Lung (tissue), 12 donors: ENCODE results near the gene ST3GAL3. TPM values are rescaled to one million over a fixed set of nuclear protein-coding genes. Genes with fewer than 3 reads are reported as not detected.
"Not testable (repeated sequence)": the region's sequence is repeated elsewhere in the genome, so short reads cannot be mapped to it uniquely, and the experiment has no call there.

Experiments used
- ATAC-seq: fragments of 200-7000 bp; cut with Tn5 transposase; one replicate; pipeline ENCODE4 v1.9.1; 2020; ENCODE audit warnings: moderate number of reproducible peaks; ENCODE audit not compliant: insufficient read depth, low FRiP score
- DNase-seq, 3 donors: peaks; one replicate each; pipeline ENCODE4 v3.0.0-alpha.2; 2013 to 2017
- H3K27ac ChIP-seq, 2 donors: one replicate each; pipeline ENCODE4 v1.5.1; 2013; ENCODE audit warnings: mild to moderate bottlenecking in 2 of 2, moderate library complexity in 2 of 2, control low read depth in 1 of 2, inconsistent platforms in 1 of 2, low read depth in 1 of 2, low read length in 1 of 2
- H3K27me3 ChIP-seq, 3 donors: one replicate each; pipeline ENCODE4 v1.5.1; 2013; ENCODE audit warnings: low read length in 2 of 3; ENCODE audit not compliant: control insufficient read depth in 3 of 3, insufficient read depth in 3 of 3
- H3K36me3 ChIP-seq, 4 donors: one replicate each; pipeline ENCODE4 v1.5.1; 2013; ENCODE audit warnings: low read length in 4 of 4, mild to moderate bottlenecking in 1 of 4, moderate library complexity in 1 of 4; ENCODE audit not compliant: control insufficient read depth in 4 of 4, insufficient read depth in 4 of 4
- H3K4me1 ChIP-seq, 5 donors: one replicate each; pipeline ENCODE4 v1.5.1; 2013; ENCODE audit warnings: low read length in 5 of 5, mild to moderate bottlenecking in 2 of 5, moderate library complexity in 1 of 5; ENCODE audit not compliant: control insufficient read depth in 5 of 5, insufficient read depth in 5 of 5
- H3K4me3 ChIP-seq: one replicate; pipeline ENCODE4 v1.5.1; 2013; ENCODE audit warnings: mild to moderate bottlenecking, control low read depth, moderate library complexity
- H3K9ac ChIP-seq, 2 donors: one replicate each; pipeline ENCODE4 v1.5.1; 2013; ENCODE audit warnings: low read length in 2 of 2, control low read depth in 1 of 2; ENCODE audit not compliant: insufficient read depth in 1 of 2
- H3K9me3 ChIP-seq, 4 donors: one replicate each; pipeline ENCODE4 v1.5.1; 2013; ENCODE audit warnings: low read length in 3 of 4, mild to moderate bottlenecking in 1 of 4, moderate library complexity in 1 of 4; ENCODE audit not compliant: control insufficient read depth in 4 of 4, insufficient read depth in 3 of 4
- WGBS, 2 donors: extraction: QIAGEN DNeasy Blood & Tissue Kit; methylation state at CpG; one replicate each; pipeline ENCODE4 v1.1.7; 2013; 5-methylcytosine and 5-hydroxymethylcytosine counted together
- polyA plus RNA-seq, 2 donors: library from polyadenylated mRNA; stranded (reverse); fragments of 200-250 nt; gene quantifications; one replicate each; pipeline ENCODE4 v1.2.1, GENCODE V29; 2013
- total RNA-seq, 2 donors: library from RNA; depleted of rRNA in 1 of 2; stranded (reverse); fragments of >200 nt in 1 of 2; gene quantifications; one replicate each; pipeline ENCODE4 v1.2.1, GENCODE V29; 2014 to 2021
- TF ChIP-seq, protein P1 (sequence below): IDR thresholded peaks from 2 replicates; pipeline ENCODE4 v1.5.1; 2012; ENCODE audit warnings: mild to moderate bottlenecking; ENCODE audit errors: control extremely low read depth, extremely low read depth
- donor health status: control.
- donor health status: control.
- donor health status: Bipolar disorder and iron deficiency.
- donor health status: healthy.
- donor health status: DM: yes; HTN: yes; CAD: no.

The ST3GAL3 gene
- total and polyA plus RNA-seq, 4 donors, result 8.4 to 28.0 (median 17.1) TPM

DNA sequence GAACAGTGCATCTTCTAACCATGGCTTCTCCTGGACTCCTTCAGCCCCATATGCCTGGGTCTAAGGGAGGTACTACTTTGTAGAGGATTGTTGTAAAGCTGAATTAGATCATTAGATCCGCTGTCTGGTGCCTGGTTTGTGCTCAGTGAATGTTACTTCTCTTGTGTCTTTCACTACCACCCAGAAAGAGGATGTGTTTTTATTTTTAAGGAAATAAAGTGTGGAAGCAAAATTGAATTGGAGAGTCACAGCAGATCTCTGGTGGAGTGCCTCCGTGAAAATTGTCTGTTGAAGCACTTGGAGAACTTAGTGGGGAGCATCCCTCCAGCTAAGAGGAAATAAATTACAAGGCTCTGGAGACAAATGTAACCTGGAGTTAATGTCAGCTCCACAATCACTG is 124.5 kb downstream of the ST3GAL3 start:
- H3K36me3 ChIP-seq, result peaks cover 0 to 3% (median 2%) of the 10 kb centered on the region in 4 donors
- 55 to 78% methylated on average over 2 of the region's 2 CpGs for WGBS, 2 donors

DNA sequence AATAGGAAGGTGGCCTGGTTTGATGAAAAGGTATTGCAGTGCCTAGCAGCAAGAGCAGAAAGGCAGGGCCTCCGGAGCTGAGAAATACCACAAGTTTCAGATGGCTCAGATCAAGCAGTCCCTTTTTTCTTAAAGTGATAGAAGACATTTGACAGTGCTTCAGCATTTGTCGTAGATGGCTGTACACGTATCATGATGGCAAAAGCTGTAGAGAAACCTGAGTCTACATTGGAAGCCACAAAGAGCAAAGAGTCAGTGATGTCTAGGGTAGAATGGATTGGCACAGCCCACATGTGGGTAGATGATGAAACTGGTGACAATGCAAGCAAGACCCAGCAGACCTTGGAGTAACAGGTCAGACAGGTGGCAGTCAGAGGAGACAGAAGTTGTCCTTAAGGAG is 124.9 kb downstream of the ST3GAL3 start:
- Histone ChIP-seq H3K9ac (no peak overlapping the region), H3K27me3 (no peaks in the 10 kb centered on the region), H3K27ac (no peak overlapping the region), H3K4me3 (no peak overlapping the region), H3K9me3 (no peaks in the 10 kb centered on the region), H3K4me1 (peaks cover 0 to 8% (median 3%) of the 10 kb centered on the region in 5 donors), H3K36me3 (peaks cover 0 to 3% (median 2%) of the 10 kb centered on the region in 4 donors)
- ATAC-seq, result no peak
- 67 to 74% methylated on average over 3 of the region's 3 CpGs for WGBS, 2 donors
- TF ChIP-seq, protein P1, sequence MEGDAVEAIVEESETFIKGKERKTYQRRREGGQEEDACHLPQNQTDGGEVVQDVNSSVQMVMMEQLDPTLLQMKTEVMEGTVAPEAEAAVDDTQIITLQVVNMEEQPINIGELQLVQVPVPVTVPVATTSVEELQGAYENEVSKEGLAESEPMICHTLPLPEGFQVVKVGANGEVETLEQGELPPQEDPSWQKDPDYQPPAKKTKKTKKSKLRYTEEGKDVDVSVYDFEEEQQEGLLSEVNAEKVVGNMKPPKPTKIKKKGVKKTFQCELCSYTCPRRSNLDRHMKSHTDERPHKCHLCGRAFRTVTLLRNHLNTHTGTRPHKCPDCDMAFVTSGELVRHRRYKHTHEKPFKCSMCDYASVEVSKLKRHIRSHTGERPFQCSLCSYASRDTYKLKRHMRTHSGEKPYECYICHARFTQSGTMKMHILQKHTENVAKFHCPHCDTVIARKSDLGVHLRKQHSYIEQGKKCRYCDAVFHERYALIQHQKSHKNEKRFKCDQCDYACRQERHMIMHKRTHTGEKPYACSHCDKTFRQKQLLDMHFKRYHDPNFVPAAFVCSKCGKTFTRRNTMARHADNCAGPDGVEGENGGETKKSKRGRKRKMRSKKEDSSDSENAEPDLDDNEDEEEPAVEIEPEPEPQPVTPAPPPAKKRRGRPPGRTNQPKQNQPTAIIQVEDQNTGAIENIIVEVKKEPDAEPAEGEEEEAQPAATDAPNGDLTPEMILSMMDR, result no peak
- DNase-seq, result no peak

More for the DNA sequence above, 124.5 kb downstream of the ST3GAL3 start:
- ATAC-seq (no peak), DNase-seq (no peak)
- H3K27me3 ChIP-seq, result no peaks in the 10 kb centered on the region
- no peak overlapping the region for H3K9ac ChIP-seq
- no peak overlapping the region for H3K4me3 ChIP-seq
- H3K4me1 ChIP-seq, result peaks cover 0 to 8% (median 3%) of the 10 kb centered on the region in 5 donors
- H3K27ac ChIP-seq, result no peak overlapping the region
- TF ChIP-seq, protein P1, result no peak
- H3K9me3 ChIP-seq, result no peaks in the 10 kb centered on the region

DNA sequence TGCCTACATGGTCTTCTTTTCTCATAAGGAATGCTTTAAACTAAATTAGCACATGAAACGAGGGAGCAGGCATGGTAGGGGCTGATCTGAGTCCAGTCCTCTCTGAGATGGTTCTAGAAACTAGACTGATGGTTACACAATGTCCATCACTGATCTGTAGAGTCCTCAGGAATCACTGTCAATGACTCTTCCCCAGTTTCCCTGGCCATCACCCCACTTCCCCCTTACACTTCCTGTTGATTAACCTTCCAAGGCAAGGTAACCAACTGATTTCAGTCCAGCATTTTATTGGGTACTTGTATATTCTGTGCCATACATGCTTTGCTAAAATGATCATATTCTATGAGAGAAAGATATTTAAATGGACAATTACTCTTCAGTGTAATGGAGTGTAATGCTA is 125.7 kb downstream of the ST3GAL3 start:
- 88 to 89% methylated on average over 1 of the region's 1 CpG for WGBS, 2 donors
- H3K27me3 ChIP-seq, result no peaks in the 10 kb centered on the region
- TF ChIP-seq, protein P1, result no peak
- ATAC-seq (no peak), DNase-seq (no peak)
- H3K36me3 ChIP-seq, result peaks cover 0 to 3% (median 2%) of the 10 kb centered on the region in 4 donors
- no peak overlapping the region for H3K4me3 ChIP-seq
- H3K9ac ChIP-seq, result no peak overlapping the region
- H3K27ac ChIP-seq, result no peak overlapping the region
- no peaks in the 10 kb centered on the region for H3K9me3 ChIP-seq
- peaks cover 0 to 8% (median 3%) of the 10 kb centered on the region in 5 donors for H3K4me1 ChIP-seq

DNA sequence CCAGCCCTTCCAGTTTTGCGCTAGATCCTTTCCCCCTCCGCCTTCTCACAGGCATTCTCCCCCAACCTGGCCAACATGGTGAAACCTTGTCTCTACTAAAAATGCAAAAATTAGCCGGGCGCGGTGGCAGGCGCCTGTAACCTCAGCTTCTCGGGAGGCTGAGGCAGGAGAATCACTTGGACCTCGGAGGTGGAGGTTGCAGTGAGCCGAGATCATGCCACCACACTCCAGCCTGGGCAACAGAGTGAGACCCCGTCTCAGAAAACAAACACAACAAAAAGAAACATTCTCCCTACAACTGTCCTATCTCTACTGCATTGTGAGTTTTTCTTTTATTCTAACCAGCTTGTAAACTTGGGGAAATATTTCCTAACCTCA is 126.6 kb downstream of the ST3GAL3 start:
- H3K27me3 ChIP-seq, ATAC-seq, H3K9me3 ChIP-seq, DNase-seq, H3K9ac ChIP-seq, H3K4me3 ChIP-seq, H3K27ac ChIP-seq, H3K4me1 ChIP-seq, H3K36me3 ChIP-seq: not testable (repeated sequence)
- 75 to 78% methylated on average over 10 of the region's 10 CpGs for WGBS, 2 donors
